ENCODE results near the gene OSBPL6.

The OSBPL6 gene

GRCh38 chr2:178297091-178297411, 102.7 kb downstream of the OSBPL6 start:
- no peak for TF ChIP-seq CTCF (IDR thresholded peaks at IDR 0.05; ENCODE audit: insufficient read depth, missing control alignments)
- FAIRE-seq, result no peak
- no peak for DNase-seq (ENCODE audit: insufficient read length, low spot score)

- DNase-seq (ENCODE audit: insufficient read length, low spot score) (no peak), FAIRE-seq (no peak)
- no peak for TF ChIP-seq CTCF (IDR thresholded peaks at IDR 0.05; ENCODE audit: insufficient read depth, missing control alignments)
Observed at GRCh38 chr2:178298785-178299212, 104.5 kb downstream of the OSBPL6 start.

- FAIRE-seq (no peak), DNase-seq (ENCODE audit: insufficient read length, low spot score) (no peak)
- no peak for TF ChIP-seq CTCF (IDR thresholded peaks at IDR 0.05; ENCODE audit: insufficient read depth, missing control alignments)
Observed at GRCh38 chr2:178301649-178302238, 107.4 kb downstream of the OSBPL6 start.

- no peak for TF ChIP-seq CTCF (IDR thresholded peaks at IDR 0.05; ENCODE audit: insufficient read depth, missing control alignments)
Observed at GRCh38 chr2:178304333-178304732, 110.0 kb downstream of the OSBPL6 start.

GRCh38 chr2:178306352-178307073, 112.2 kb downstream of the OSBPL6 start:
- TF ChIP-seq CTCF (IDR thresholded peaks at IDR 0.05; ENCODE audit: insufficient read depth, missing control alignments), result peak; percentile 72
- peak; percentile 55 for FAIRE-seq
- peak; percentile 14 for DNase-seq (ENCODE audit: insufficient read length, low spot score)

More at GRCh38 chr2:178304333-178304732, 110.0 kb downstream of the OSBPL6 start:
- DNase-seq (ENCODE audit: insufficient read length, low spot score), result no peak
- FAIRE-seq, result no peak

- DNase-seq (ENCODE audit: insufficient read length, low spot score) (no peak), FAIRE-seq (no peak)
- no peak for TF ChIP-seq CTCF (IDR thresholded peaks at IDR 0.05; ENCODE audit: insufficient read depth, missing control alignments)
Observed at GRCh38 chr2:178307650-178308049, 113.3 kb downstream of the OSBPL6 start.

GRCh38 chr2:178309541-178309940, 115.2 kb downstream of the OSBPL6 start:
- TF ChIP-seq CTCF (IDR thresholded peaks at IDR 0.05; ENCODE audit: insufficient read depth, missing control alignments), result no peak
- FAIRE-seq (no peak), DNase-seq (ENCODE audit: insufficient read length, low spot score) (no peak)

All from D721Med (cell line).